Measurements from ENCODE around the gene PHOSPHO1. TPM values are rescaled to one million over a fixed set of nuclear protein-coding genes. Genes with fewer than 3 reads are reported as not detected.

PHOSPHO1 gene
- total RNA-seq, 1 donor from 2014 or later, result not detected

DNA sequence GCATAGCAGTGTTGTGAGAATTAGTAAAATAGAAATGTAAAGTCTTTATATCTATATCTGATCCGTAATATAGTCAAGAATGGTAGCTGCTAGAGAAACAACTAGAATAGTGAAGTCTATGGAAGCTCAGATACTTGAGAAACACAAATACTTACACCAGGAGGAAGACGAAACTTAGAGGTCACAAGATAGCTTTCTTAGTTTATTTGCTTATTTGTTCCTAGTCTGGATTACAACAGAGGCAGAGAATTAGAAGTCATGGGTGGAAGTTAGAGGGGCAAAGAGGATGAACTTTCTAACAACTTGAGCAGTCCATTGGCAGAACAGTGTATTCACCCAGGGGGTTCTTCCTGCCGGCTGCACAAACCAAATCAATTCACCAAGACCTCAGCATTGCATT lies 34.1 kb downstream of the PHOSPHO1 start:
- no peak overlapping the region for H3K4me3 ChIP-seq (ENCODE audit: low read depth, low read length)
- TF ChIP-seq, protein P1, sequence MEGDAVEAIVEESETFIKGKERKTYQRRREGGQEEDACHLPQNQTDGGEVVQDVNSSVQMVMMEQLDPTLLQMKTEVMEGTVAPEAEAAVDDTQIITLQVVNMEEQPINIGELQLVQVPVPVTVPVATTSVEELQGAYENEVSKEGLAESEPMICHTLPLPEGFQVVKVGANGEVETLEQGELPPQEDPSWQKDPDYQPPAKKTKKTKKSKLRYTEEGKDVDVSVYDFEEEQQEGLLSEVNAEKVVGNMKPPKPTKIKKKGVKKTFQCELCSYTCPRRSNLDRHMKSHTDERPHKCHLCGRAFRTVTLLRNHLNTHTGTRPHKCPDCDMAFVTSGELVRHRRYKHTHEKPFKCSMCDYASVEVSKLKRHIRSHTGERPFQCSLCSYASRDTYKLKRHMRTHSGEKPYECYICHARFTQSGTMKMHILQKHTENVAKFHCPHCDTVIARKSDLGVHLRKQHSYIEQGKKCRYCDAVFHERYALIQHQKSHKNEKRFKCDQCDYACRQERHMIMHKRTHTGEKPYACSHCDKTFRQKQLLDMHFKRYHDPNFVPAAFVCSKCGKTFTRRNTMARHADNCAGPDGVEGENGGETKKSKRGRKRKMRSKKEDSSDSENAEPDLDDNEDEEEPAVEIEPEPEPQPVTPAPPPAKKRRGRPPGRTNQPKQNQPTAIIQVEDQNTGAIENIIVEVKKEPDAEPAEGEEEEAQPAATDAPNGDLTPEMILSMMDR (IDR thresholded peaks at IDR 0.05; ENCODE audit: insufficient read depth, low read length, severe bottlenecking), result no peak
- DNase-seq (ENCODE audit: low read depth) (no peak), FAIRE-seq (no peak)
- peaks cover 1% of the 10 kb centered on the region for H3K27me3 ChIP-seq (ENCODE audit: control insufficient read depth, insufficient read depth, low read length)
- no peaks in the 10 kb centered on the region for H3K36me3 ChIP-seq (ENCODE audit: control insufficient read depth, insufficient read depth, low read length)

DNA sequence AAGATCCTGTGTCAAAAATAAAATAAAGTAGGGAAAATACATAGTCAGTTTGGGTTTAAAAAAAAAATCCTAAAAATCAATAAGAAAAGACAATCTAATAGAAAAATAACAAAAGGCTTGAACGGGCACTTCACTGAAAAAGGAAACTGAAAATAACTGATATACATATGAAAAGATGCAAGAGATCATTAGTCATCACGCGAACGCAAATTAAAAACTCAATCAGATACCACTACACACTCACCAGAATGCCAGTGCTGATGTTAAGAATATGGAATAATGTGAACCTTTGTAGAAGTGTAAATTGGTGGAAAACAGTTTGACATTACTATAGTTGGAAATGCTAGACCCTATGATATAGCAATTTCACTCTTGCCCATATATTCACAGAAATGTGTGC lies 34.8 kb downstream of the PHOSPHO1 start:
- TF ChIP-seq, protein P1 (IDR thresholded peaks at IDR 0.05; ENCODE audit: insufficient read depth, low read length, severe bottlenecking), result no peak
- Histone ChIP-seq H3K36me3 (ENCODE audit: control insufficient read depth, insufficient read depth, low read length) (no peaks in the 10 kb centered on the region), H3K4me3 (ENCODE audit: low read depth, low read length) (no peak overlapping the region), H3K27me3 (ENCODE audit: control insufficient read depth, insufficient read depth, low read length) (peaks cover 1% of the 10 kb centered on the region)
- DNase-seq (ENCODE audit: low read depth) (no peak), FAIRE-seq (no peak)

DNA sequence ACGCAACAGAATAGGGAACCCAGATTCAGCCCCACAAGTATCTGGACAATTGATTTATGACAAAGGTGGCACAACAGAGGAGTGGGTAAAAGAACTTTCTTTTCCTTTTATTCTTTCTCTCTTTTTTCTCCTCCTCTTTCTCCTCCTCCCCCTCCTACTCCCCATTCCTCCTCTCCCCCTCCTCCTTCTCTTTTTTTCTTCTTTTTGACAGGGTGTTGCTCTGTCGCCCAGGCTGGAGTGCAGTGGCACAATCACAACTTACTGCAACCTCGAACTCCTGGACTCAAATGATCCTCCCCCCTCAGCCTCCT lies 36.3 kb downstream of the PHOSPHO1 start:
- TF ChIP-seq, protein P1 (IDR thresholded peaks at IDR 0.05; ENCODE audit: insufficient read depth, low read length, severe bottlenecking), result no peak
- no peaks in the 10 kb centered on the region for H3K36me3 ChIP-seq (ENCODE audit: control insufficient read depth, insufficient read depth, low read length)
- no peak overlapping the region for H3K4me3 ChIP-seq (ENCODE audit: low read depth, low read length)
- no peak for DNase-seq (ENCODE audit: low read depth)
- no peak for FAIRE-seq
- no peaks in the 10 kb centered on the region for H3K27me3 ChIP-seq (ENCODE audit: control insufficient read depth, insufficient read depth, low read length)

DNA sequence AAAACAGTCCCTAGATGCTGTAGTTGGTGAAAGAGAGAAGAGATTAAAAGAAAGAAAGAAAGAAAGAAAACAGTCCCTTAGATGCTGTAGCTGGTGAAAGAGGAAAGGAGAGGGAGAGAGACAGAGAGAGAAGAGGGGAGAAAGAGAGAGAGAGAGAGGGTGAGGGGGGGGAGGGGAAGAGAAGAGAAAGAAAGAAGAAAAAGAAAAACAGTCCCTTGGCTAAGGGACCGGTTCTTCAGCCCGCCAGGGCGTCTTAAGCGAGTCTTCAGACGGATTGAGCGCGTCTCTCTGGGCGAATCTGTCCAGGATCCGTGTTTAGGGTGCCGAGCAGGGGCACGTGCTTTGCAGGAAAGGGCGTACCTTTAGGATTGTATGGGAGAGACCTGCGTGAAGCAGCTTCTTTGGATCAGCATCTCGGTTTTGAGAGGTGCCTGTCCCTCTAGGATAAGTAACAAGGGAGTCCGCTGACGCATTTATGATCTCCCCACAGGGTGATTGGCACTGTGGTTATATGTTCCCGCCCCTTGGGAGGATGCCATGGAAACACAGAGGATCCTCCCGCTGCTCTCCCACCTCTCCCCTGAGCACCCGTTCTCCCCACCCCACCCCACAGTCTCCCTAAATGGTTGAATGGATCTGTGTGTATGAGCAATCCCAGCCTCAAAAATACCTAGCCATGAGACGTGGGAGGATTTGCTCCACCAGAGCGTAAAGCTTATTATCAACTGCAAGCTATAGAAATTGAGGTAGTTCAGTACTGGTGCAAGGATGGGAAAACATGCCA lies 36.9 kb downstream of the PHOSPHO1 start:
- DNase-seq (ENCODE audit: low read depth), result peak; percentile 53
- no peaks in the 10 kb centered on the region for H3K36me3 ChIP-seq (ENCODE audit: control insufficient read depth, insufficient read depth, low read length)
- FAIRE-seq, result no peak
- H3K4me3 ChIP-seq (ENCODE audit: low read depth, low read length), result peak overlapping the region; percentile 70
- TF ChIP-seq, protein P1 (IDR thresholded peaks at IDR 0.05; ENCODE audit: insufficient read depth, low read length, severe bottlenecking), result no peak
- H3K27me3 ChIP-seq (ENCODE audit: control insufficient read depth, insufficient read depth, low read length), result no peaks in the 10 kb centered on the region

DNA sequence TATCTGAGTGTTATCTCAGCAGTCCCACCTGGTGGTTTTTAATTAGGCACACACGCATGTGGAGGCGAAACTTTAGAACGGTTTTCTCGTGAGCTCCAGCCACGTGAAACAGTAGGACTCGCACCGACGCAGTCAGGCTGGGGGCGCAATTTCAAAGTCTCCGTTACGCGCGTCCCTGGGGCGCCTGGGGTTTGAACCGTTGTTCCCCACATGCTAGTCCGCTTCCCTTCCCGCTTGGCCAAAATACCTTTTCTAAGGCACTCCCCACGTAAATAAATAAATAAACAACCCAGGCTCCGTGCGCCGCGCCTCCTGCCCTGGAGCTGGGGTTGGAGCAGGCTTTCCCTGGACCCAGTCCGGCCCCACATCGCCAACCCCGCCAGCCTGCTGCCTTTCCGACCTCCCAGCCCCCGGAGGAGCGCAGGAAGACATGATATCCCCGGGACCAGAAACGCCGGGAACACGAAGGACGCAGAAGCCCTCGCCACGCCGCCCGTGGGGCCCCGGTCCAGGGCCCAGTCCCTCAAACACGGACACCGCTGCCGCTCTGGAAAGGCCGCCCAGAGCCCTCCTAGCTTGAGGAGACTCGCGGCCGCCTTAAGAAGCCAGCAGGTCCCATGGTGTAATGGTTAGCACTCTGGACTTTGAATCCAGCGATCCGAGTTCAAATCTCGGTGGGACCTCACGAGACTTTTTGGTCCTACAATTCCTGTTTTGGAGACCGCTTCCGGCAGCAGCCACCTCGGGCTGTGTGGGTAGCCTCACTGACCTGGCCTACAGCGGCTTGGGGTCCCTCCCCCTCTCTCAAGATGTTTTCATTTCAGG lies 38.5 kb downstream of the PHOSPHO1 start:
- H3K4me3 ChIP-seq (ENCODE audit: low read depth, low read length), result peak overlapping the region; percentile 70
- TF ChIP-seq, protein P1 (IDR thresholded peaks at IDR 0.05; ENCODE audit: insufficient read depth, low read length, severe bottlenecking), result peak; percentile 45
- FAIRE-seq, result no peak
- DNase-seq (ENCODE audit: low read depth), result peak; percentile 78
- no peaks in the 10 kb centered on the region for H3K36me3 ChIP-seq (ENCODE audit: control insufficient read depth, insufficient read depth, low read length)
- no peaks in the 10 kb centered on the region for H3K27me3 ChIP-seq (ENCODE audit: control insufficient read depth, insufficient read depth, low read length)

Data from bronchial epithelial cell (primary cell).